H54 (cell line): Measurements from ENCODE around the gene TCAP.
"Not testable (repeated sequence)": the region's sequence is repeated elsewhere in the genome, so short reads cannot be mapped to it uniquely, and the experiment has no call there.

Experiments
- DNase-seq: peaks from one replicate; pipeline ENCODE4 v3.0.0; 2011; ENCODE audit warnings: low spot score, mixed read lengths; ENCODE audit not compliant: insufficient read length
- FAIRE-seq: peaks from 3 replicates; lab custom pipeline; 2011; peaks lifted over from hg19 to GRCh38; lab: Jason Lieb, UNC
- POLR2A ChIP-seq: IDR thresholded peaks from 2 replicates; pipeline ENCODE4 v1.6.1; 2011; ENCODE audit warnings: low read depth, mild to moderate bottlenecking, low read length

TCAP gene

DNA sequence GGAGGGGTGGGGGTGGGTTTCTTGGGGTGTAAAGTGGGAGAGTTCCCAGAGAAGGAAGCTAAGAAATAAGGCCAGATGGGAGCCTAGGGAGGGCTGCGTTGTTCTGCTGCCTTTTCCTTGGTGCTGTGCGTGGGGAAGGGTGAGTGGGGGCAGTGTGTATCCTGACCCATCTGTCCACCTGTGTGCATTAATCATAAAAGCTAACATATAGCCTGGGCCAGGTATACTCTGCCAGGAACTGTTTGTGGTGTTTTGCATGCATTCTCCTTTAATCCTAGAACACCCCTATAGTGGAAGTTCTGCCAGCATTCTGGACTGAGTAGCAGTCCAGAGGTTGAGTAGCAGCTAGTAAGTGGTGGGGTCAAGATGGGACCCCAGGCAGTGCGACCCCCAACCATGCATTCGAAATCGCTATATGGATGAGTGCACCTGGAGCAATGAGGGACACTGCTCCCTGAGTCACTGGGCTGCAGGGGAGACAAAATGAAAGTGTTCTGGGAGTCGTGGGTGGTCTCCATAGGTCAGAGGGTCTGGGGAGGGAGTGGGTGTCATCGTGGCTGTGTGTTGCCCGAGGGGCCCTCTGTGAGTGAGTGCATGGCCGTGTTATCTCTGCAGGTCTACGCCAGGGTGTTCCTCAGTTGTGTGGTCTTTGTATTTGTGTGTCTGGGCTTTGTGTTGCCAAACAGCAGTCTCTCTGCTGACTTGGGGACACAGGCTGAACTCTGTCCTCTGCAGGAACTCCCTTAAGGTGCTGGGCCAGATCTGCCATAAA, 36.0 kb downstream of the TCAP start:
- no peak for DNase-seq
- no peak for FAIRE-seq
- no peak for TF ChIP-seq POLR2A

GRCh38 chr17:39701784-39702422, 36.8 kb downstream of the TCAP start:
- FAIRE-seq (no peak), DNase-seq (no peak)
- no peak for TF ChIP-seq POLR2A

DNA sequence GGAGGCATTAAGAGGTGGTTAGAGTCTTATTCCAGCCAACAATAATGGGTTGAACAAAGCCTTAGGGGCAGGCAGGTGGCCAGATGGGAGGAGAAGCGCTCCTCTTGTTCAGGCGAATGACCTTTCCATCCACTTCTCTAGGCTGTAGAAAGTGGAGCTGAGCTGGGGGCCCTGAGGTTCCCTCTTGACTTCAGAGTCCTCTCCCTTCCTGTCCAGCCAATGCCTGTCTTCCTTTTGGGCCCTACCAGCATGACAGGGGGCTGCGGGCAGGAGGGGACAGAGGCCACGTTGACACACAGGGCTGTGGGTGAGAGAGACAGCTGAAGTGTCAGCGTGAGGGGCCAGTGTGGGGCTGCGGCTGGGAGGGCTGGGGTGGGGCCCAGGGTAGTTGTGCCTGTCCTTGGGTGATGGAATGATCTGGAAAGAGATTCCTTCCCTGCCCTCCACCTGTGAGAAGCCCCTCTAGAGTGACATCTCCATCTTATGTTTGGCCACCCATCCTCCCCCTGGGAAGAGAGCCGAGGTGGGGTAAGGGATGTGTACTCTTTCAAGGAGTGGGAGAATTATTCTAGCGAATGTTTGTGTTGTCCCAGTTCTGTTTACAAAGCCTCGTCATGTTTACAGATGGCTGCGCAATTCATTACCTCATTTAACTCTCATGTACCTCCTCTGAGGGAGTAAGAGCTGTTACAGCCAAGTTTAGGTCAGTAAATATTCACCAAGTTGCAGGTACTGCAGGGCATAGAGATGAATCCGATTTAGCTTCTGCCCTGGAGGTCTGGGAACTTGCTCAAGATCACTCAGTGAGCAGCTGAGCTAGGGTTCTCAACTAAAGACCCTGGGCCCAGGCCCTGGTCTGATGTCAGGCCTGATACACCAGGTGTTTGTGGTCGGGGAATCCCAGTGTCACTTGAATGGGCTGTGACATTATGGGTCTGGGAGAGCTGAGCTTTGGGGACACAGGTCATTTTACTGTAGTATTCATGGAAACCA, 38.0 kb downstream of the TCAP start:
- FAIRE-seq (no peak), DNase-seq (no peak)
- TF ChIP-seq POLR2A = no peak

DNA sequence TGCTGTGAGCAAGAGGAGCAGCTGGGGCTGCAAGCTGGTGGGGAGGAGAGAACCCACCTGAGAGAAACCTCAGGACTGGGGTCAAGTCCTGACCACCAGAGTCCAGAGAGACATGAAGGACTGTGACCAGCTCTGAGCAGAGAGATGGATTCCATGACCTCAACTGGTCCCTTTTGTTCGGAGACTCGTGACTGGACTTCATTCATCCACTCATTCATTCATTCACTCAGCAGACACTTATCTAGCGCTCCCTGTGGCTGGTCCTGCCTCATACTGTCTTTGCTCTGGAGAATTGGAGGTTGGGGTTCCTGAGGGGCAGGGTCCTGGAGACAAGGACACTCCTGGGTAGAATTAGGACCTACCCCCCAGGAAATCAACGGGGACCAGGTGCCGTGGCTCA, 38.8 kb downstream of the TCAP start:
- DNase-seq (no peak), FAIRE-seq (no peak)
- no peak for TF ChIP-seq POLR2A

GRCh38 chr17:39704821-39705551, 39.8 kb downstream of the TCAP start:
- FAIRE-seq = no peak
- DNase-seq = no peak
- TF ChIP-seq POLR2A = no peak

GRCh38 chr17:39705786-39706348, 40.7 kb downstream of the TCAP start:
- no peak for DNase-seq
- TF ChIP-seq POLR2A = no peak
- FAIRE-seq = no peak

DNA sequence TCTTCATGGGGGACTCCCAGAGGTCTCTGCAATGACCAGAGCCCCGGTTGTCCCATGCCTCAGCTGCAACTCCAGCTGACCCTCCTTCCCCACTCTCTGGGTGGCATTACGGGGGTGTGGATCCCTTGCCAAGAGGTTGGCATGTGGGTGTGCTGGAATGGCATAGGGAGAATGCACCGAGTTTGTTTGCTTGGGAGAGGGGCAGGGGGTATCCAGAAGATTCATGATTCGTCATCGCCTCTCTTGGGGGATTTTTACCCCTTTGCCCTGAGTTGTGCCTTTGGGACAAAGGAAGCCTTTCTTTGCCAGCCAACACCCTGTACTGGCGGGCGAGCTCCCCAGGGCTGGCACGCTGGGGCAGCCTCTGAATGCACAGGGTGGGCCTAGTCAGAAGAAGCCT, 41.2 kb downstream of the TCAP start:
- TF ChIP-seq POLR2A = no peak
- DNase-seq (no peak), FAIRE-seq (no peak)

DNA sequence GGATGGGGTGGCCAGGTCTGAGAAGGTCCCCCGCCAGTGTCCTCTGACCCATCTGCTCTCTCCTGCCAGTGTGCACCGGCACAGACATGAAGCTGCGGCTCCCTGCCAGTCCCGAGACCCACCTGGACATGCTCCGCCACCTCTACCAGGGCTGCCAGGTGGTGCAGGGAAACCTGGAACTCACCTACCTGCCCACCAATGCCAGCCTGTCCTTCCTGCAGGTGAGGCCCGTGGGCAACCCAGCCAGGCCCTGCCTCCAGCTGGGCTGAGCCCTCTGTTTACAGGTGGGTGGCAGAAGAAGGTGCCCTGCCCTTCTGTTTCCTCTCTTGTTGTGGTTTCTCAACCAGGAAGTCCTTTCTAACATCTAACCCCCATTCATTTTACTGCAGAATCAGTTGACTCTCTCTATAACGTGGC, 41.8 kb downstream of the TCAP start:
- TF ChIP-seq POLR2A = no peak
- FAIRE-seq (no peak), DNase-seq (no peak)

- no peak for TF ChIP-seq POLR2A
- FAIRE-seq = no peak
- DNase-seq = no peak
Measured at GRCh38 chr17:39709319-39709997, 44.3 kb downstream of the TCAP start.

DNA sequence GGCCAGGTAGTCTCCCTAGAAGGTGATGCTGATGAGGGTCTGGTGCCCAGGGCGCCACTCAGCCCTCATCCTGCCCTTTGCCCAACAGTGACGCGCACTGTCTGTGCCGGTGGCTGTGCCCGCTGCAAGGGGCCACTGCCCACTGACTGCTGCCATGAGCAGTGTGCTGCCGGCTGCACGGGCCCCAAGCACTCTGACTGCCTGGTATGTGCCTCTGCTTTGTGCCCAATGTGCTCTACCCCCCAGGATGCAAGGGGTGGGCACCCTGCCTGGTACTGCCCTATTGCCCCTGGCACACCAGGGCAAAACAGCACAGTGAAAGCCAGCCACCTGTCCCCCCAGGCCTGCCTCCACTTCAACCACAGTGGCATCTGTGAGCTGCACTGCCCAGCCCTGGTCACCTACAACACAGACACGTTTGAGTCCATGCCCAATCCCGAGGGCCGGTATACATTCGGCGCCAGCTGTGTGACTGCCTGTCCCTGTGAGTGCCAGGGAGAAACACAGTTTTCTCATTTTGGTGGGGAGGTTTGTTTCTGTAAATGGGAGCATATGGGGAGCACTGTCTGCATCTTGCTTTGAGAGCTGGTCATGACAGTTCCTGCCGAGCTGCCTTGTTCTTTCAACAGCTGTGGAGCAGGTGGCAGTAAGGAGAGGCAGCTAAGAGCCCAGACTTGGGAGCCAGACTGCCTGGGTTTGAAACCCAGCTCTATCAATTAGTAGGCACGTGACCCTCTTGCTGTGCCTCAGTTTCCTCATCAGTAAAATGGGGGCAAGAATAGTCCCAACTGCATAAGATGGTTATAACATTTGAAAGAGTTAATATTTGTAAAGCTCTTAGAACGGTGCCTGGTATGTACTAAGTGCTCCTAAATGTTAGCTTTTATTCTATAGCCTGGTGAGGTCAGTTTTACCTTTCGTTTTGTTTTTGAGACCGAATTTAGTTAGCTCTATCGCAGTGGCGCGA, 45.1 kb downstream of the TCAP start:
- DNase-seq (no peak), FAIRE-seq (no peak)
- no peak for TF ChIP-seq POLR2A

DNA sequence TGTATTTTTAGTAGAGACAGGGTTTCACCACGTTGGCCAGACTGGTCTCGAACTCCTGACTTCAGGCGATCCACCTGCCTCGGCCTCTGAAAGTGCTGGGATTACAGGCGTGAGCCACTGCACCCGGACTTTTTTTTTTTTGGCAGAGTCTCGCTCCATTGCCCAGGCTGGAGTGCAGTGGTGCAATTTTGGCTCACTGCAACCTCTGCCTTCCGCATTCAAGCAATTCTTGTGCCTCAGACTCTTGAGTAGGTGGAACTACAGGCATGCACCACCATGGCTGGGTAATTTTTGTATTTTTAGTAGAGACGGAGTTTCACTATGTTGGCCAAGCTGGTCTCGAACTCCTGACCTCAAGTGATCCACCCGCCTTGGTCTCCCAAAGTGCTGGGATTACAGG, 45.9 kb downstream of the TCAP start:
- FAIRE-seq, DNase-seq: not testable (repeated sequence)
